Stimulated activated CD4-positive, alpha-beta T cell treated with anti-CD3 and anti-CD28 coated beads, Interleukin-15, amount 100 ng/mL, for 1 hour (primary cell): Measurements from ENCODE around the gene PKLR.
"Not testable (repeated sequence)": the region's sequence is repeated elsewhere in the genome, so short reads cannot be mapped to it uniquely, and the experiment has no call there.

Experiments used
- DNase-seq, 2 donors: peaks; one replicate each; pipeline ENCODE4 v3.0.0-alpha.2; 2020; ENCODE audit warnings: low read depth in 1 of 2, low spot score in 1 of 2

Gene PKLR

DNA sequence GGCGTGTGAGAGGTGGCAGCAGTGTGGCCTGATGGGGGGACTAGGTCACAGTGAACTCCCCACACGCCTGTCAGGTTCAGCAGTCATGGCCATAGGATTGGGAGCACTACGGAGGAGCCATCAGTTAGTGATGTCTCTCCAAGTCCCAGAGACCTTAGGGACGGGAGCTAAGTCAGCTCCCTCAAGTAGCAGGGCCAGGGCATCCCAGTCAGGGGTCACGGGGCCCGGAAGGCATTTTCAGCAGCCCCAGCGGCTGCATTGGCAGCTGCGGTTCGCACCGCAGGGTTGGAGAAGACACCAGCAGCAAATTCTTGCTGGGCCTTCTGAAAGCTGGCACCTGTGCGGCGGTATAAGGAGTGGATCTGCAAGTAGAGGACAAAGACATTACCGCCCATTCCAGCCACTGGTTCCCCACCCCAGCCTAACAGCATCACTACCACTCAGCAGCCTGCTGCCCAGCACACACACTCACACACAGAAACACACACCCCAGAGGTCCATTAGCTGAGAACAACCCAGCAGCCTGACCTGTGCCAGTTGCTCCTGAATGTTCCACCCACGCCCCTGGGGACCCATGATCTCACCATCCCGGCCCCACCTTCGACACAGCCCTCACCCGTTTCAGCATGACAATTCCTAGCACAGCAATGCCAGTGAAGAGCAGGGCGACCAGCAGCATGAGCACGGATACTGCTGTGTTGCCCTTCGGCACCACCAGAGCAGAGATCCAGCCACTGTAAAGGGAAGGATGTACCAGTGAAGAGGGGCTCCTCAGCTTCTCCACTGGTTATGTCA, 45.0 kb downstream of the PKLR start:
- no peak for DNase-seq

DNA sequence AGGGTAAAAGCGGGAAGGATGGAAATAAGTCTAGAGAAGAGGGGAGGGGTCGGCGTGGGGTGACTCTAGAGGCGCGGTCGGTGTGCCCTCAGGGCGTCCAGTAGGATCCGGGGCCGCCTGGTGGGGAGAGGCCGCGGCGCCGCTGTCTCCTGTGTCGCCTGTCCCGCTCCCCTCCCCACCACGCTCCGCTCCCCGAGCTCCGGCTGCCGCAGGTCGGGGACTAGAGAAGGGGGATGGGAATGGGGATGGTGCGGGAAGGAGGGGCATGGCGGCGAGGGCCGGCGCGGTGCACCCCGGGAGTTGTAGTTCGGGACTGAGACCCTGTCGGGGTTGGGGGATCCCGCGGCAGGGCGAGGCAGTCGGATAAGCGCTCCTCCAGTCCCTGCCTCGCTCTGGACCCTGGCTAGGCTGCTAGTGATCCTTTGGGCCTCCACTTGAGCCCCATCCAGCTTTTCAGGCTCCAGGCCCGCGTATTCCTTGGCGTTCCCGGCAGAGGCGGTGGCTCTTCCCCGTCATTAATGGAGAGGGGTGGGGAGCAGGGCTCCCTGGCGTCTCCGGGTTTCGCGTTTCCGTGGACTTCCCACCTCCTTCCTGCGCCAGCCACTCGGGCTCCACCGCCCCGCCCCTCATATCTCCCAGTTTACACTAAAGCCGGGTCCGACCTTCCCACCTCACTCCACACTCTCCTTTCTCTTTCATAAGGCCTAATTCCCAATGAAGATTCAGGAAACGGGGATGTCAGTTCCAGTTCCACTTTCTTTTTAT, 45.8 kb downstream of the PKLR start, which contains the start of gene ENTREP3:
ENTREP3 (minus strand) TSS at position 241 of the 765 bp plus-strand sequence. CDS start 606 bp downstream, outside the sequence.
- DNase-seq, result peak; percentile 42 to 68

DNA sequence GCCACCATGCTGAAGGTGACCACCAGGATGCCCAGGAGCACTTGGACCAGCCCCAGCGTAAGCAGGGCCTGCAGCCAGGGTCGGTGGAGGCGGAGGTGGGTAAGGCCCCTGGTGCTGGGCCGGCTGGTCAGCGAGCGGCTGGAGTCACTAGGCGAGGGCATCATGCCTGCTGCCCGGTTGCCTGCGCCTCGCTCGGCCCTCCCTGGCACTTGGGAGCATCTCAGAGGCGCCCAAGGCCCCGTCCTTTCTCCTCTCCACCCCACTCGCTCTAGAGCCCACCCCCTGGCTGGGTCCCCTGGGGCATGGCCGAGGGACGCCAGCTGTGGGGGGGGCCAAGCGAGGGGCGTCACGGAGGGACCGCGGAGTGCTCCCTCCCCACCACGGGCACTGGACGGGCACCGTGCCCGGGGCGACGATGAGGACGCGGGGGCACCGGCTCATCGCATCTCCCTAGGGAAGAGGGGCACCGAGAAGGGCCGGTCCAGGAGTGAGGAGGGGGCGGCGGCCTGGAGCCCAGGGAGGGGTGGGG, 46.5 kb downstream of the PKLR start:
- no peak for DNase-seq

DNA sequence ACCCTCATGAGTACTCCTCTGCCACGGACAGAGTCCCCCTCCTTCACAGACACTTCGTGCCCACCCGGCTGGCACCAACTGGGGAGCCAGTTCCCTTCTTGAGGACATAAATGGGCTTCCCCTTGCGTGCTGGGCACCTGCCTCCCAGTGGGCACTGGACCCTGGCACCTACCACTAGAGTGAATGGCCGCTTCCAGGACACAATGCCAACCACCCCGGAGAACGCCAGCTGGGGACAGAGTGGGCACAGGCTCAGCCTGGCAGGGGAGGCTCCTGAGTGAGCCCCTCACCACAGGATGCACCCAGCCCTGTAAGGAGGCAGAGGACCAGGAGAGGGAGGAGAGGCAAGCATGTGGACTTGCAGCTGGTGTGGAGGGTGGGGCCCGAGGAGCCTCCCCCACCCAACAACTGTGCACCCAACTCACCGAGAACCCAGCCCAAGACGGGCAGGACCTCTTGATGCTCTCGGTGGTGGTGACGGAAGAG, 47.0 kb downstream of the PKLR start:
- no peak for DNase-seq

DNA sequence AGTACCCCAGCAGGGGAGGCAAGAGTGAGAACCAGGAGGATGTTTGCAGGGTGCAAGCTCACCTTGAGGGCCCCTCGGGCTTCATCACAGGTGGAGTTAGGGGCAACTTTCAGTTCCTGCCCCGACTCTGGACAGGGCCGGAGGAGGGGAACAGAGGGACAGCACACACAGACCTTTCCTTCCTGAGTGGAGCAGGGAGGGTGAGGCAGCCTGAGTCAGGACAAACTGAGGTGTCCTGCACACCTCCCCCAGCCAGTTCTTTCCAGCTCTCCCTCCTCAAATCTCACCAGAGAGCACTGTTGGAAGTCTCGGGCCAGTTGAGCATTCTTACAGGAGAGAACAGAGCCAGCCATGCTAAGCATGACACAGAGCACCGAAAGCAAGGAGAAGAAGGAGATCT, 47.4 kb downstream of the PKLR start:
- no peak for DNase-seq

DNA sequence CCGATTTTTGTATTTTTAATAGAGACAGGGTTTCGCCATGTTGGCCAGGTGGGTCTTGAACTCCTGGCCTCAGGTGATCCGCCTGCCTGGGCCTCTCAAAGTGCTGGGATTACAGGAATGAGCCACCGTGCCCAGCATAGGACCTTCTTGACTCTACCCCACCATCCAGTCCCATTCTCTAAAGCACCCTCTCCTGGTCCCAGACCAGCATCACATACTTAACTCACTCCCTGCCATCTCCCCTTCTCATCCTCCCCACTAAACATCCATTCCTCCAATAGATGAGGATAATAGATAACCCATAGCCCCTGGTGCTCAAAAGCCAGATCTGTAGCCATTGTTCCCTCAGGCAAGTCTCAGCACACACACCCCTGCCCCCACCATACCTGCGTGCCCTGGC, 48.0 kb downstream of the PKLR start:
- no peak for DNase-seq

DNA sequence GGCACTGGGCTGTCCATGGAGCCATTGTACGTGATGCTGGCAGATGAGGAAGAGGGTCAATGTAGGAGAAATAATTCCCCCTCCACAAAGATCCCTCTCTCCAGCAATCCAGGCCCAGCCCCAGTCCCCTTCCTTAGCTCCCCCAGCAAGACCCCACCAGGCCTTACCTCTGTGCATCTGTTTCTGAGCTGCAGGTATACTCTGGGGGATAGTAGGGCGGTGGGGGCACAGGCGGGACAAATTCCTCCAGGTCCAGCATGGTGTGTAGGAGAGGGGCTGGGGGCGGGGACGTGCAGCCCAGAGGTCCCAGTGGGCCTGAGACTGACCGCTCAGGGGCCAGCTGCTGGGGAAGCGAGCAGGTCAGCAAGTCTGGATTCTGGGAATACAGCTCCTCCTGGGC, 49.7 kb downstream of the PKLR start:
- no peak for DNase-seq

DNA sequence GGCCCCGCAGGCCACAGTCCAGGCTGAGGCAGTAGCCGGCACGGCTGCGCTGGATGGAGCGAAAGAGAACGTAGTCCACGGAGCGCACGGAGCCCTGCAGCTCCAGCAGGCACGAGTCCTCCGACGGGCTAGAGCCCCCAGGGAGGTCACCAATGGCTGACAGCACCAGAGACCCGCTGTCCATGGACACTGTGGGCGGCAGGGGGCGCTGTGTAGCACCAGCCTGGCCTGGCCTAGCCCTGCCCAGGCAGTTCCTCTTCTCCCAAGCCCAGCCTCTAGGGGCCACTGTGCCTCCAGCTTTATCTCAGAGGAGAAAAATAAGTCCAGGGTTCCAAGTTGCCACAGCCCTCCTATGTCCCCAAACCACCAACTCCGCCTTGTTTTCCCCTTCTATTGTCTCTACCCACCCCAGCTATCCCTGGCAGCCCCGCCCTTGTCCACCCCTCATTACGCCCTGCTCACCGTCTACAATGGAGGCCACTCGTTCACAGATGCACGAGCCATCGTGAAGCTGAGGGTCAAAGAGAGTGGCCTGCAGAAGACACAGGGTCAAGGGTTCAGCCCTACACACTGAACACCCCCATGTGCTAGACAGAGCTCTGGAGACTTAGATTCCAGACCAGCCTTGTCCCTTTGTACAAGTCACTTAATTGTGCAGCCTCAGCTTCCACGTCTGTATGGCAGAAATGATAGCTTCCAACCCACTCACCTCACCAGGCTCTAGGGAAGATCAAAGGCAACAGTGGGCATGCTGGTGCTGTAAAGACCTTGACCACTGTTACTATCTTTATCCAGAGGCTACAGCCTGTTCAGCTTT, 50.4 kb downstream of the PKLR start:
- DNase-seq, result peak; percentile 91 to 96

DNA sequence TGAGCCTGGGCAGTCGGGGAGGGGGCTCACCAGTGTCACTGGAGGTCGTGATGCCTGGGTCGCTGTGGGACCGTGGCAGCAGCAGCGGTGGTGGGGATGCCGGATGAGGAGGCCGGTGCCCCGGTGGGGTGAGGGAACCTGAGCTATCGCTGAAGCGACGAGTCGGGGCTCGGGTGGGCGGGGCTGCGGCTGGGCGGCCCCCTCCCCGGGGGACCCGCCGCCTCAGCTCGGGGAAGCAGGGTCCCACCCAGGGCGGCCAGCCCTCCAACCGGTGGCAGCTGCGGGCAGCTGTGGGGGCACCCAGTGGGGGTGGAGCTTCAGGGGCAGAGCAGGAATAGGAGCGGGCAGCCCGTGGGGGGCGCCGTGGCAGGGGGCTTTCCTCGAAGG, 51.0 kb downstream of the PKLR start:
- no peak for DNase-seq

DNA sequence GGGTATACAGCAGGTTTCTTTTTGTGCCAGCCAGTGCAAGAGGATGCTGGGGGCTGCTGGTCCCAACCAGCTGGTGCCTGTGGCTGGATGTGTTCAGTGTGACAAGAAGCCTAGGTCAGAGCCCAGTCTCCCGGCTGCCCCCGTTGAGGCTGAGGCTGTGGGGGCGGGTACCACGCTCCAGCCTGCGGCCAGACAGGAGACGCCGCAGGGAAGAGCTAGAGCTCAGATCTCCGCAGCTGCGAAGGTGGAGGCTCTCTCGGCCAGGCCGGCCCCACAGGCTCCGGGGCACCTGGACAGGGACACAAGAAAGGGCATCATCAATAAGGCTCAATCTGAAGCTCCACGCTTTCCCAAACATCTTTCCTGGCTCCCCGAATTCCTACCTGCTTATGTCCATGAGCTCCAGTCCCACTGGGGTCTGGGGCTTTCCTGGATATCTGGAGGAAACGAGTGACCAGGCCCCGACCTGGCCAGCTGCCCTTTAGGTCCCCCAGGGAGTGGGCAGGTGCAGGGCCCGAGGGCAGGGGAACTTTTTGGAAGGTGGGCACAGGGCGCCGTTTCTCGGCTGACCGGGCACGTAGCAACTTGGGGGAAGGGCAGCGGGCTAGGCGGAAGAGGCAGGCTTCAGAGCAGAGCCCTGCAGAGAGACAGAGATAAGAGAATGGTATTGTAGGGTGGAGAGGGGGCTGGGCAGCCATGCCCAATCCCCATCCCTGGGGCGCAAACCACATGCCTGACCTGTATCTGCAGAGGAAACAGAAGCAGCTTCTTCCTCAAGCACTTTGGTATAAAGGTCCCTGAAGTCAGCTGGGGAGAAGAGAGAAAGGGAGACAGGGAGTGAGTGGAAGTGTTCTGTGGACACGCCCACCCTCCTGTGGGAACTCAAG, 53.3 kb downstream of the PKLR start:
- DNase-seq, result no peak

DNA sequence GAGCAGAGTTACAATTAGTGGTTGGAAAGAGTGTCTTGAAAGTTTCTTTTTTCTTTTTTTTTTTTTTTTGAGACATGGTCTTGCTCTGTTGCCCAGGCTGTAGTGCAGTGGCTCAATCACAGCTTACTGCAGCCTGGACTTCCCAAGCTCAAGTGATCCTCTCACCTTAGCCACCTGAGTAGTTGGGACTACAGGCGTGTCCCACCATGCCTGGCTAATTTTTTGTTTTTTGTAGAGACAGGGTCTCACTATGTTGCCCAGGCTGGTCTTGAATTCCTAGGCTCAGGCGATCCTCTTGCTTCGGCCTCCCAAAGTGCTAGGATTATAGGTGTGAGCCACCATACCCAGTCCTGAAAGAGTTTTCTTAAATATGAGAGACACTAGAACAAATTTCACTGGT, 54.4 kb downstream of the PKLR start:
- DNase-seq, result not testable (repeated sequence)

DNA sequence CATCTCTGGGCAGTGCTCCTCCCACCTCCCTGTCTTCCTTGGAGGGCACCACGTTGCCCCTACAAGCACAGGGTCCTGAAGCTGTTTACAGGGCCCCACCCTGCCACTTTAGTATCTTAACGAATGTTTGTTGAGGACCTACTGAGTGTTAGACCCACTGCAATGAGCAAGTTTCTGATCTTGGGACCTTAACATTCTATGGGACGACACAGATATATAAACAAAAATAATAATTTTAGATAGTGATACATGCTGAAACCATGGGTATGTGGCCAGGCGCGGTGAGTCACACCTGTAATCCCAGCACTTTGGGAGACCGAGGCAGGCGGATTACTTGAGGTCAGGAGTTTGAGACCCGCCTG, 56.1 kb downstream of the PKLR start:
- DNase-seq, result no peak

DNA sequence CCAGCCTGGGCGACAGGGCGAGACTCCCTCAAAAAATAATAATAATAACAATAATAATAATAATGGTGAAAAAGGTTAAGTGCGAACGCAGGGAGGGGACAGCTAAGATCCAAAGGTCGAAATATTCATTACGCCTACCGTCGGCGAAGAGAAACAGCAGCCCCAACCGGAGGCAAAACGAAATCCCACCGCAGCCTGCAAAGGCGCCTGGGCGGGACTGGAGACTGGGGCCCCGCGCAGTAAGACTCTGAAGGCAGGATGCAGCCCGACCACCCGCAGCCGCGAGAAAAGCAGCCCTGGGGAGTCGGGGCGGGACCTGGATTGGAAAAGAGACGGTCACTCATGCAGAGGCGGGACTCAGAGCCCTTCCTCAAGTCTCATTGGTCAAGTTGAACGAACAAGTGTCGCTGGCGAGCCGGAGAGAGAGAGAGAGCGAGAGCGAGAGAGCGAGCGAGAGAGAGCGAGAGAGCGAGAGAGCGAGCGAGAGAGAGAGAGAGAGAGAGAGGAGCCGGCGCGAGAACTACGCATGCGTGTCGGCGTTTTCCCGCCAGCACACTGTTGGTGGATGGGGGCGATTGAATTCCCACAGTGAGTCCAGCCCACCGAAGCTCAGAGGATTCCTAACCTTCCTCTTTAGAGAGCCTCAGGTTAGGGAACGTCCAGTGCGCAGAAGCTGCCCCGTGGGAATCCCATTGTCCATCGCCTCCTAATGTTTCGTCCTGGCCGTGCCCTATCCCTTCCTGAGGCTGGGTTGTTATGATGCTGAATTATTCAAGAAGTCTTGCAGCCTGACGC, 56.7 kb downstream of the PKLR start:
- DNase-seq, result peak; percentile 68 to 83

DNA sequence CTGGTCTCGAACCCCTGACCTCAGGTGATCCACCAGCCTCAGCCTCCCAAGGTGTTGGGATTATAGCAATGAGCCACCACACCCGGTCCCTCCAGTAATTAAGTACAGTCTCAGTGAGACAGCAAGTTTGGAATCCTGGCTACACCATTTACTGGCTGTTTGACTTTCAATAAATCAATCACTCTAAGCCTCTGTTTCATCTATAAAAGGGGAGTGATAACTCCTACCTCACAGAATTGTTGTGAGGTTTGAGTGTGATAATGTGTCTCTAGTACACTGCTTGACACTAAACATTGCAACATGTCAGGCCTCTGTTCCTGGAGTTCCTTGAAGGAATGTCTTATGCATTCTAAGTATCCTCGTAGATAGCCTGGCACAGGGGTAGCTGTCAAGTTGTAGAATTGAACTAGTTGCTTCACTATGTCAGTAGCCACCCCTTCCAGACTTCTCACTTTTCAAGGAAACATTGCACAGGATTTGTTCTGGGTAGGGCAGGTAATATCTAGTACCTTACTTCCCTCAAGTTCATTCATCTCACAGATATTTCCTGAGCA, 58.4 kb downstream of the PKLR start:
- DNase-seq, result no peak

DNA sequence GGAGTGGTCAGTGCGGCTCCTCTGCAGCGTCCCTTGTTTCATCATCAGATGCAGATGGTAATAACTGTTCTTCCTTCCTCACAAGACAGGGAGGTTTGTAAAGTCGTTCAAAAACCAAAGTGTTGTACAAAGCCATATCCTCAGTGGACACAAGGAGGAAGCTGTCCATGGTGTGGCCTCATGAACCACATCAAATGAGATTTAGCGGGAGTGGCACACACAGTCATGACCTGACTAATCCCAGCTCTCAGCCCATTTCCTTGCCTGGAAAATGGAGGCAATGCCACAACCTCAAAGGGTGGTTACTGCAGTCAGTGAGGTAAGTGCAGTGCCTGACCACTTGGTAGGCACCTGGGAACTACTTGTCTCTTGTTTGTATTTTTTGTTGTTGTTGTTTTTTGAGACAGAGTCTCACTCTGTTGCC, 59.4 kb downstream of the PKLR start:
- DNase-seq, result no peak

DNA sequence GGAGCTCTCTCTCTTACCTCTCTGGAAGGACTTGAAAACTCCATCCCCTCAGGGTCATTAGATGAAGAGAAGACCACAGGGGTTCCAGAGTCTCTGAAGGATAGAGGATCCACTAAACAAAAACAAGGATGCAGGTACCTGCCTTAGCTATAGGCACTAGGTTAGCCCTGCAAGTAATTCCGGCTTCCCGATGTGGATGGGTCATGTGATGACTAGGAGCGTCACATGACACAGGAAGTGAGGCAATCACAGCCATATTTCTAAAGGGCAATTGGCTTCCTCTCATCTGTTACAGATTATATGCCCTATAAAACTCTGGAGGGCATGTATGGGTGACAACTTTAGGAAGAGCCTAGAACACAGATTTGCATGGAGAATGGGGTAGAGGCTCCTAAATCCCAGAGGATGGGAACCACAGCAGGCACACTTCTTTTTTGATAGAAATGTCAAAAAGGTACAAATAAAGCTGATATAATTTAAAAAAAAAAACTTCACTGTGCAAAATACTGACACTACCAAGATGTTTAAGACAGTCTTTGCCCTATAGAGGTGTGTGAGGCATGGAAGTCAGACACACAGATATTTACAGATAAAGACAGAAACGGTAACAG, 60.1 kb downstream of the PKLR start:
- no peak for DNase-seq
